K562 (cell line): ENCODE results near the gene DNAJC30. TPM values are rescaled to one million over a fixed set of nuclear protein-coding genes. Genes with fewer than 3 reads are reported as not detected.

Experiments used
- ATF6 ChIP-seq: sonication (generic); formaldehyde crosslinking; IDR thresholded peaks from 2 replicates; pipeline ENCODE4 v1.4.0; 2020; ENCODE audit warnings: mild to moderate bottlenecking, missing genetic modification reagents
- CBFB ChIP-seq: sonication (generic); formaldehyde crosslinking; IDR thresholded peaks from 2 replicates; pipeline ENCODE4 v1.4.0; 2020; ENCODE audit warnings: mild to moderate bottlenecking, missing genetic modification reagents
- CXXC5 ChIP-seq: fragments of 250-450 bp; sonication (Bioruptor Pico); IDR thresholded peaks from 2 replicates; pipeline ENCODE4 v1.8.0; 2022; ENCODE audit warnings: inconsistent platforms, mild to moderate bottlenecking, moderate library complexity
- ESRRA ChIP-seq: fragments of 450-650 bp; IDR thresholded peaks from 2 replicates; pipeline ENCODE4 v1.6.1; 2014; ENCODE audit warnings: low read depth, mild to moderate bottlenecking, moderate library complexity, borderline replicate concordance
- FIP1L1 ChIP-seq: fragments of 200-400 bp; formaldehyde crosslinking; IDR thresholded peaks from 2 replicates; pipeline ENCODE4 v1.6.1; 2018; ENCODE audit warnings: mild to moderate bottlenecking, low read depth, low read length; ENCODE audit not compliant: poor library complexity, severe bottlenecking
- HDAC1 ChIP-seq, 2 experiments: fragments of 450-650 bp; IDR thresholded peaks; 2 replicates each; pipeline ENCODE4 v1.6.1; 2016 to 2017; ENCODE audit warnings: inconsistent platforms in 1 of 2, mild to moderate bottlenecking in 1 of 2, moderate library complexity in 1 of 2
- KLF1 ChIP-seq: fragments of 450-650 bp; IDR thresholded peaks from 2 replicates; pipeline ENCODE4 v1.6.1; 2016; ENCODE audit warnings: missing genetic modification characterization, missing compliant biosample characterization
- MNT ChIP-seq, 2 experiments: fragments of 450-650 bp; conservative IDR thresholded peaks; 2 replicates each; pipeline ENCODE4 v1.6.1; 2017; ENCODE audit warnings: mild to moderate bottlenecking in 2 of 2, moderate library complexity in 2 of 2
- NFIC ChIP-seq: fragments of 450-650 bp; IDR thresholded peaks from 2 replicates; pipeline ENCODE4 v1.6.1; 2017; ENCODE audit warnings: mild to moderate bottlenecking, inconsistent platforms
- PREB ChIP-seq: sonication (generic); formaldehyde crosslinking; IDR thresholded peaks from 2 replicates; pipeline ENCODE4 v1.8.1; 2023; ENCODE audit warnings: mild to moderate bottlenecking, missing genetic modification reagents
- PTBP1 ChIP-seq: fragments of 200-400 bp; formaldehyde crosslinking; IDR thresholded peaks from 2 replicates; pipeline ENCODE4 v1.6.1; 2017; ENCODE audit warnings: low read depth, low read length
- RFX1 ChIP-seq: fragments of 450-650 bp; IDR thresholded peaks from 2 replicates; pipeline ENCODE4 v1.6.1; 2016; ENCODE audit warnings: mild to moderate bottlenecking, moderate library complexity
- THRA ChIP-seq: fragments of 450-650 bp; IDR thresholded peaks from 2 replicates; pipeline ENCODE4 v1.6.1; 2017; ENCODE audit warnings: mild to moderate bottlenecking, moderate library complexity
- THRB ChIP-seq: fragments of 450-650 bp; formaldehyde crosslinking; conservative IDR thresholded peaks from 2 replicates; pipeline ENCODE4 v1.4.0; 2022; ENCODE audit warnings: mild to moderate bottlenecking, missing genetic modification characterization
- UBTF ChIP-seq, 2 experiments: IDR thresholded peaks; 2 replicates each; pipeline ENCODE4 v1.6.1; 2012; ENCODE audit warnings: improper control_type of control experiment in 2 of 2, low read depth in 2 of 2, low read length in 2 of 2, borderline replicate concordance in 1 of 2
- ZSCAN29 ChIP-seq: fragments of 450-650 bp; IDR thresholded peaks from 2 replicates; pipeline ENCODE4 v1.6.1; 2017
- polyA plus RNA-seq, 8 experiments: library from polyadenylated mRNA; depleted of rRNA in 4 of 8; stranded (reverse) in 5 of 8; unstranded in 3 of 8; fragments of >200 nt; fragmentation: Nextera tagmentation in 2 of 8; fragmentation: Illumina TruSeq in 1 of 8; extraction: Ambion mirVana in 2 of 8; extraction: Trizol in 1 of 8; gene quantifications; 2 replicates each; pipeline versions ENCODE4 v1.2.1 to v1.2.3, GENCODE V29; 2011 to 2014; ENCODE audit warnings: inconsistent platforms in 1 of 8, missing spikeins in 1 of 8
- total RNA-seq, 7 experiments: library from RNA; depleted of rRNA in 6 of 7; stranded (reverse); fragments of >200 nt in 6 of 7; fragmentation: Illumina TruSeq in 2 of 7; extraction: Trizol in 2 of 7; gene quantifications; 2 replicates each; pipeline versions ENCODE4 v1.2.1 to v1.2.3, GENCODE V29; 2011 to 2021; ENCODE audit warnings: low replicate concordance in 1 of 7

Gene DNAJC30
- total and polyA plus RNA-seq, 9 of the 15 experiments (the other 6 are each of a cell fraction or from before 2014, with no cell fraction given), result 1.1 to 11.3 (median 4.6) TPM

GRCh38 chr7:73667344-73668102 lies 15.7 kb downstream of the DNAJC30 start, which contains the start of gene VPS37D (continued):
- TF ChIP-seq UBTF (IDR thresholded peaks at IDR 0.05; ENCODE audit: borderline replicate concordance in 1 of 2, low read depth in 2 of 2, low read length in 2 of 2), result peak; percentile 47 to 87; a peak in 2 of 4 replicates
- 0 out of 2 replicates have a peak, but pooled peaks have one; percentile 53 for TF ChIP-seq ESRRA
- peak; percentile 54; the same call in 1 of the 2 replicates for TF ChIP-seq RFX1
- no peak for TF ChIP-seq THRA
- TF ChIP-seq ZSCAN29, result peak; percentile 64; the same call in 1 of the 2 replicates
- TF ChIP-seq HDAC1 (IDR thresholded peaks at IDR 0.05), result peak; percentile 92 to 98
- TF ChIP-seq ATF6 (CRISPR knock-in tag), result peak; percentile 43; the same call in 1 of the 2 replicates
- TF ChIP-seq MNT (conservative IDR thresholded peaks at IDR 0.05), result peak in 1 of 2 experiments; percentile 84; a peak in 3 of 4 replicates
- peak; percentile 65; the same call in 1 of the 2 replicates for TF ChIP-seq KLF1 (tag)
- TF ChIP-seq PREB (CRISPR knock-in tag), result peak; percentile 91; the same call in 1 of the 2 replicates
- TF ChIP-seq FIP1L1, result peak; percentile 86
- peak; percentile 93 for TF ChIP-seq CXXC5 (CRISPR knock-in tag)
- no peak for TF ChIP-seq CBFB (CRISPR knock-in tag)
- no peak for TF ChIP-seq THRB (CRISPR knock-in tag)
- peak; percentile 95 for TF ChIP-seq PTBP1
- TF ChIP-seq NFIC, result peak; percentile 83
